GM19025 (cell line): Measurements from ENCODE around the gene FREM2.

ENCODE experiments used
- ATAC-seq: cut with Tn5 transposase; IDR thresholded peaks from one replicate; pipeline ENCODE4 v1.9.1; 2021; ENCODE audit warnings: mild to moderate bottlenecking, low read depth, moderate library complexity; ENCODE audit not compliant: unreplicated experiment

Gene FREM2

DNA sequence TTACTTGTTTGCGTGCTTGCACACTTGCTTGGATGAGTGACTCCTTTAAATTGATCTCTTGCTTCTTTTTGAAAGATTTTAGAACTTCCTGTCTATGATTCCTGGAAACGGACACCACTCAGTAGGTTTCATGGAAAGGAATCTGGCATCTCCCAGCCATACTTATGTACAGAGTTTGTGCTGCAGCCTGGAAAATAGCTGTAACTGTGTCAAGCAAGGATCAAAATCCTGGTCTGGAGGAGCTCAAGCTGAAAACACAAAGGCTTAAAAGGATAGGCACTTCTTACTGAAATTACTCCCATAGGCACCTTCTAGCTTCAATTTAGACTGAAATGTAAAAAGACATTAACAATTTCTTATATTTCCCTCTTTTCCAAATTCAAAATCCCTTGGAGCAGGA, 1.4 kb upstream of the FREM2 start:
- no peak for ATAC-seq

GRCh38 chr13:38685974-38686576, 802 bp upstream of the FREM2 start:
- no peak for ATAC-seq

GRCh38 chr13:38687246-38688229, 661 bp downstream of the FREM2 start:
- ATAC-seq: no peak

GRCh38 chr13:38688674-38689073, 1.8 kb downstream of the FREM2 start:
- ATAC-seq: no peak

DNA sequence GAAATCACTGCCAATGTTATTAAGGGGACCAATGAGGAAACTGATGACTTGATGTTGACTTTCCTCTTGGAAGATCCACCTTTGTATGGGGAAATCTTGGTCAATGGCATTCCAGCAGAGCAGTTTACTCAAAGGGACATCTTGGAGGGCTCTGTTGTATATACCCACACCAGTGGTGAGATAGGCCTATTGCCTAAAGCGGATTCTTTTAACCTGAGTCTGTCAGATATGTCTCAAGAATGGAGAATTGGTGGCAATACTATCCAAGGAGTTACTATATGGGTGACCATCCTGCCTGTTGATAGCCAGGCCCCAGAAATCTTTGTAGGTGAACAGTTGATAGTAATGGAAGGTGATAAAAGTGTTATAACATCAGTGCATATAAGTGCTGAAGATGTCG, 3.4 kb downstream of the FREM2 start:
- no peak for ATAC-seq

- no peak for ATAC-seq
These were observed 6.3 kb downstream of the FREM2 start for GRCh38 chr13:38693168-38693567.

GRCh38 chr13:38693641-38694040, 6.8 kb downstream of the FREM2 start:
- ATAC-seq: no peak

- no peak for ATAC-seq
These were observed 10.3 kb downstream of the FREM2 start for GRCh38 chr13:38697197-38697596.

DNA sequence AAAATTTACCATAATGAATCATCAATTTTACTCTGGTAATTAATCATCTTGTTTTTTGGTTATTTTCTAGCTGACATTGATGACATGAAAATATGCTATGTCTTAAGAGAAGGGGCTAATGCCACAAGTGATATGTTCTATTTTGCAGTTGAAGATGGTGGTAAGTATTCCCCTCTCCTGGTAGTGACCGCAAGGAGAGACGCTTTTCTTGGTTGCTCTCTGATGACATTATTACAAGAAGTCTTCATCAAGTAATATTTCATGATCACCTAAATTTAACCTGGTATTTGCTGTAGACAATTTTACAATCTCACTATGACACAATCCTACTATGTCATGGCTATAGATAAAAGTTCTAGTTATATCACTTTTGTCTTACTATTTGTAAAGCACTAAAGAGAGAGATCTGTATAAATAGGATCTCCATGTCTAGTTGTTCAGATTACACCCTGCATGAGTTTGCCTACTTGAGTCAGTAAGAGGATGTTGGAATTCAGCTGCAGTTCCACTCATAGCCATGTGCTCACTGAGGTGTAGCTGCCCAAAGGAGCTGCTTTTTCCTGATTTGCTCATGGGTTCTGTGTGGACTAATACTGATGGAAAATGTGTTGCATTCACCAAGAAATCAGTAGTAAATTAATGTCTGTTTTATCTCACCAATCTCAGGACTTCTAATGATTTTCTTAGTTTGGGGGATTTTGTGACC, 10.9 kb downstream of the FREM2 start:
- no peak for ATAC-seq

GRCh38 chr13:38700051-38700450, 13.2 kb downstream of the FREM2 start:
- ATAC-seq: no peak

- ATAC-seq: no peak
These were observed 15.8 kb downstream of the FREM2 start for GRCh38 chr13:38702669-38703068.

DNA sequence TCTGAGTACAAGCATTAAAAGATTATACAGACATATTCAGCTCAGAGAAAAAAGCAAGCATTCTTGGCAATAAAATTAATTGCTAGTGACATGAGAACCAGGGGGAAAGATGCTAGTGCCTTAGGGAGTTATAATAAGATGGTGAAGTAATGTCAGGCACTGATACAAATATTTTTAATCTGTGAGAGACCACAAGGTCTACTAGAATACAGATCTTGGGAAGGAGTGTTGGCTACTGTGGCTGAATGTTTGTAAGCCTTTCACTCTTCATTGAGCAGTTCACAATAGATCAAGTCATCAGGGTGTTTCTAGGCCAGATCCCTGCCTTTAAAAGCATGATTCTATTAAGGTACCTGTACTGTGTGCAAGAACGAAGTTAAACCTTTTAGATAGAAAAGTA, 16.4 kb downstream of the FREM2 start:
- no peak for ATAC-seq

- ATAC-seq: no peak
These were observed 18.5 kb downstream of the FREM2 start for GRCh38 chr13:38705365-38705764.

DNA sequence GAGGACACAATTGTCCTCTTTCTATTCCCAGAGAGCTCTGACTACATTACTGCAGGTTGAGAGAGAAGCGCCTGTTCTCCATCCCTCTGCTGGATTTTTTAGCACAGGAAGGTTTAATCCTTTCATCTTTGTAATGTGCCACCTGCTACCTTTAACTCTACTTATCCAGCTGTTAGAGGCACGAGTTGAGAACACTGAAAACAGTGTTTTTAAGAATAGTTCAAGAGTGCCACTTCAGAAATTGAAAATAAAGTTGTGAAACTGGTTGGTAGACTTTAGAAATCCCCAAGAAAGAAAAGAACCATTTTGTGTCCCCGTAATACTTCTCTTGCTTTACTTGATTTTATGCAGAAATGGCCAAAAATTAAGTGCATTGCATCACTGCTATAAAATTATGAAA, 20.6 kb downstream of the FREM2 start:
- no peak for ATAC-seq

DNA sequence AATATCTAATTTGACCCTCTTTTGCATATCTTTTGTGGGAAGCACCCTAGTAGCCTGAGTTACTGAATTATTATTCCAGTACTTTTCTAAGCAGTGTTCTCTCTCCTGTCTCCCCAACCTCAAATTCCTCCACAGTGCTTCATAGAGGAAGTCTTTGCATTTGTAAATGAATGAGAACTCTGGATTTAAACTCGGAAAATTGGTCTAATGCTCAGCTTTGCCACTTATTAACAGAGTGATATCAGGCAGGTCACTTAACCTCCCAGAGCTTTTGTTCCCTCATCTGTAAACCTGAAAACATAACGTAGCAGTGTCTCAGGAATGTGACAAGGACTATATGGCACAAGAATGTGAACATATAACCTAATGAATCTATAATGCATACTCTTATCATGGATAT, 26.2 kb downstream of the FREM2 start:
- no peak for ATAC-seq

DNA sequence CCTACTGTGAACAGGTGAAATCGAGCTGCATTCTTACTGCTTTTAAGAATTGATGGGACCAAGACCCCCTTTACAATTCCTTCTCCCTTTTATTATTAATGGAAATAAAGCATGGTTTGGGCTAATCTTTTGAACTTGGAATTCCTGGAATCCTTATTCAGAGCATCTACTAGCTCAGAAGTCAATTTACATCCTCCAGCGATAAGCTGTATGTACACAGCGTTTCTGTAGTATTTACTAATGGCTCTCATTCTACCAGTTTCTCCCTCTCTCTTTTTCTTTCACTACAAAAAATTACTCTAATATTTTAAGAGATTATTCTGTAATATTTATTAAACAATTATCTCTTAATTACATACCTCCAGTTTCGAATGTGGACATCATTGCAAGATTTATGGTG, 31.5 kb downstream of the FREM2 start:
- ATAC-seq: no peak

- no peak for ATAC-seq
These were observed 43.5 kb downstream of the FREM2 start for GRCh38 chr13:38730332-38730731.

DNA sequence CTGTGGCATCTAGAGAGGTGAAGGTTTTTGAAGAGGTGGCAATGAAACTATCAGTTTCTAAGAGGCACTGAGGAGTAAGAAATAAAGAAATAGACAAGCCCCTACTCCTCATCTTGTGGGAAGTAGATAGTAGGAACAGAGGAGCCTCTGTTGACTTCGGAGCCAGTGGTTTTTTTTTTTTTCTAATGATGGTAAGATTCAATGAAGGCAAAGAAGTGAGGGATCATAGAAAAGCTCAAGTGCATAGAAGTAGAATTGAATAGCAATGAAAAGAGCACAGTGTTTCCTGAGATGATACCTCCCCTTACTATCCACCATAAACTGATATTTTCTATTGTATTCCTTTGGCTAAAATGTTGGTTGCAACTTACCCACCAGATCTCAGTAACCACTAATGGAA, 46.3 kb downstream of the FREM2 start:
- ATAC-seq: no peak

- ATAC-seq: no peak
These were observed 49.0 kb downstream of the FREM2 start for GRCh38 chr13:38735665-38736440.

GRCh38 chr13:38743466-38743865, 56.6 kb downstream of the FREM2 start:
- no peak for ATAC-seq

DNA sequence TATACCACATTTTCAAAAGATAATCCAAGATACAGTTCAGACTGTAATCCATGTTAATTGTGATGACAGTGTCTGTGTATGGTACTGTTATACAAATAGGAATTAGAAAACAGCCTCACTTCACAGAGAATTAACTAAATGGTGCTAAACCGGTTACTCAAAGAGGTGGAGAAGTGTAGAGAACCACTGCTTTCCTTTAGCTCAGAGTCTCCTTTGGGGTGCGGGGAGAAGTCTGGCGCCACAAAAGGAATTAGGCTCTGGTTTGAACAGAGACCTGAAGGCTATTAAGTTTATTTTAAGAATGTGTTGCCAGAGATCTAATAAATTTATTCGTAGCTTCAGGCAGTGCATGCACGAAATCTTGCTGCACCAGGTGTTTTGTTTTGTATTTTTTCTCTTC, 65.8 kb downstream of the FREM2 start:
- ATAC-seq: no peak
